ENCODE data around the gene MARCHF2.
A peak's percentile ranks its signal among the peaks of the same experiment; 100 is the strongest.

MARCHF2 gene

GRCh38 chr19:8462571-8462970 is 49.5 kb downstream of the MARCHF2 start:
- no peak for DNase-seq (ENCODE audit: low read depth in 2 of 2)
- no peak for TF ChIP-seq CTCF (IDR thresholded peaks at IDR 0.05; ENCODE audit: low read depth, low read length)
- no peak overlapping the region for H3K4me3 ChIP-seq (replicated peaks in 1 of 2; ENCODE audit: low read depth in 2 of 2, low read length in 2 of 2)

GRCh38 chr19:8463365-8463764 is 50.3 kb downstream of the MARCHF2 start:
- TF ChIP-seq CTCF (IDR thresholded peaks at IDR 0.05; ENCODE audit: low read depth, low read length), result no peak
- DNase-seq (ENCODE audit: low read depth in 2 of 2), result no peak
- no peak overlapping the region for H3K4me3 ChIP-seq (replicated peaks in 1 of 2; ENCODE audit: low read depth in 2 of 2, low read length in 2 of 2)

GRCh38 chr19:8466018-8466417 is 52.9 kb downstream of the MARCHF2 start:
- no peak for DNase-seq (ENCODE audit: low read depth in 2 of 2)
- TF ChIP-seq CTCF (IDR thresholded peaks at IDR 0.05; ENCODE audit: low read depth, low read length), result no peak
- no peak overlapping the region for H3K4me3 ChIP-seq (replicated peaks in 1 of 2; ENCODE audit: low read depth in 2 of 2, low read length in 2 of 2)

- no peak overlapping the region for H3K4me3 ChIP-seq (replicated peaks in 1 of 2; ENCODE audit: low read depth in 2 of 2, low read length in 2 of 2)
- no peak for DNase-seq (ENCODE audit: low read depth in 2 of 2)
- no peak for TF ChIP-seq CTCF (IDR thresholded peaks at IDR 0.05; ENCODE audit: low read depth, low read length)
Measured at GRCh38 chr19:8468124-8468523, 55.0 kb downstream of the MARCHF2 start.

- peak in 1 of 2 donors; percentile 25 for DNase-seq (ENCODE audit: low read depth in 2 of 2)
- H3K4me3 ChIP-seq (replicated peaks in 1 of 2; ENCODE audit: low read depth in 2 of 2, low read length in 2 of 2), result no peak overlapping the region
- TF ChIP-seq CTCF (IDR thresholded peaks at IDR 0.05; ENCODE audit: low read depth, low read length), result no peak
Measured at GRCh38 chr19:8468761-8469373, 55.8 kb downstream of the MARCHF2 start.

- H3K4me3 ChIP-seq (replicated peaks in 1 of 2; ENCODE audit: low read depth in 2 of 2, low read length in 2 of 2), result no peak overlapping the region
- DNase-seq (ENCODE audit: low read depth in 2 of 2), result no peak
- no peak for TF ChIP-seq CTCF (IDR thresholded peaks at IDR 0.05; ENCODE audit: low read depth, low read length)
Measured at GRCh38 chr19:8469613-8470368, 56.7 kb downstream of the MARCHF2 start.
